HG03097 (cell line): ENCODE measurements around the gene CDK17.

Experiments used
- ATAC-seq: cut with Tn5 transposase; IDR thresholded peaks from one replicate; pipeline ENCODE4 v1.9.1; 2021; ENCODE audit not compliant: unreplicated experiment, low FRiP score

The CDK17 gene

GRCh38 chr12:96242597-96242996 is 157.6 kb downstream of the CDK17 start:
- no peak for ATAC-seq

GRCh38 chr12:96241846-96242256 is 158.4 kb downstream of the CDK17 start:
- ATAC-seq, result no peak

GRCh38 chr12:96241431-96241830 is 158.8 kb downstream of the CDK17 start:
- ATAC-seq, result no peak

- no peak for ATAC-seq
Measured at GRCh38 chr12:96240656-96241055, 159.6 kb downstream of the CDK17 start.

- no peak for ATAC-seq
Measured at GRCh38 chr12:96239711-96240635, 160.3 kb downstream of the CDK17 start.

- no peak for ATAC-seq
Measured at GRCh38 chr12:96238336-96239047, 161.7 kb downstream of the CDK17 start.

- ATAC-seq, result no peak
Measured at GRCh38 chr12:96237465-96238077, 162.7 kb downstream of the CDK17 start.

GRCh38 chr12:96237035-96237434 is 163.2 kb downstream of the CDK17 start:
- no peak for ATAC-seq

- ATAC-seq, result no peak
Measured at GRCh38 chr12:96236221-96236822, 163.9 kb downstream of the CDK17 start.

- no peak for ATAC-seq
Measured at GRCh38 chr12:96235484-96235826, 164.8 kb downstream of the CDK17 start.

GRCh38 chr12:96234591-96235483 is 165.4 kb downstream of the CDK17 start:
- ATAC-seq, result no peak

- ATAC-seq, result no peak
Measured at GRCh38 chr12:96233939-96234461, 166.2 kb downstream of the CDK17 start.

- no peak for ATAC-seq
Measured at GRCh38 chr12:96233168-96233567, 167.1 kb downstream of the CDK17 start.

- no peak for ATAC-seq
Measured at GRCh38 chr12:96230646-96231045, 169.6 kb downstream of the CDK17 start.

- ATAC-seq, result no peak
Measured at GRCh38 chr12:96228566-96229248, 171.5 kb downstream of the CDK17 start.
